ENCODE results near the gene DLG2.
"Not testable (repeated sequence)": the region's sequence is repeated elsewhere in the genome, so short reads cannot be mapped to it uniquely, and the experiment has no call there.

DLG2 gene

DNA sequence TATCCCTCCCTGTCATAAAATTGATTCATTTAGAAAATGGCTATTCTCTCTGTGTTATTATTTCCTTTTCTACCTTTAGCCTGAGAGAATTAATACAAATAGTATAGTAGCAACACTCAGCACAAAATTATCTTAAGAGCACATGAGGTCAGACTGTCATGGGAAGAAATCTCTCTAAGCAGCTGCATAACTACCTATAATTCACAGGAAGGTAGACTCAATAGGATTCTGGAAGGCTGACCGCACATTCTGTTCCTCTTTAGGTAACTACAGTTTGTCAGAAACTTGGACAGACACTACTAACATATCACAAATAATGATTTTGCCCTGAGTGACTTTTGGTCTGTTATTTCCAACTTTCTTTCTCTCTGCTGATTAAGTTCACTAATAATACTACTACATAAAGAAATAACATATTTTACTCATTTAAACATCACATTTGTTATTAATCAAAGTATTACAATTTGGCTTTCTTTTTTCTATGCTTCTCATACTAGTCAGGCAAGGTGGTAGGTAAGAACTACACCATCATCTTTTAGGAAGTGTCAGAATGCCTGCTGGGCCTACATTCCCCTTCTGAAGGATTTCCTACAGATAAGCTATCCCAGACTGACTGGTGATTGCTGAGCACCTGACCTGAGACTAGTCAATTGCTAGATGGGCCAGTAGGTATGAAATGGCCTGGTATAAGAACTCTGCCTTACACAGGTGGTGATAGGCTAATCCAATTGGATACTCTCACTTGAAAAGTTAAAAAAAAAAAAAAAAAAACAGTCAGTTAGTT lies 325.1 kb downstream of the DLG2 start:
- no peak for DNase-seq

- DNase-seq: no peak
Observed at GRCh38 chr11:85299258-85299942, 327.7 kb downstream of the DLG2 start.

- no peak for DNase-seq
Observed at GRCh38 chr11:85295694-85296271, 331.4 kb downstream of the DLG2 start.

GRCh38 chr11:85281550-85281949 lies 345.6 kb downstream of the DLG2 start:
- DNase-seq: no peak

GRCh38 chr11:85279267-85279666 lies 347.9 kb downstream of the DLG2 start:
- DNase-seq: no peak

- DNase-seq: no peak
Observed at GRCh38 chr11:85277693-85278092, 349.5 kb downstream of the DLG2 start.

- DNase-seq: no peak
Observed at GRCh38 chr11:85276332-85276731, 350.8 kb downstream of the DLG2 start.

DNA sequence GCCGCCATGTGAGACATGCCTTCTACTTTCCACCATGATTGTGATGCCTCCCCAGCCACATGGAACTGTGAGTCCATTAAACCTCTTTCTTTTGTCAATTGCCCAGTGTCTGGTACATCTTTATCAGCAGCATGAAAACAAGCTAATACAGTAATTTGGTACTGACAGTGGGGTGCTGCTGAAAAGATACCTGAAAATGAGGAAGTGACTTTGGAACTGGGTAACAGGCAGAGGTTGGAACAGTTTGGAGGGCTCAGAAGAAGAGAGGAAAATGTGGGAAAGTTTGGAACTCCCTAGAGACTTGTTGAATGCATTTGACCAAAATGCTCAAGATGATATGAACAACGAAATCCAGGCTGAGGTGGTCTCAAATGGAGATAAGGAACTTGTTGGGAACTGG lies 356.8 kb downstream of the DLG2 start:
- DNase-seq: not testable (repeated sequence)

DNA sequence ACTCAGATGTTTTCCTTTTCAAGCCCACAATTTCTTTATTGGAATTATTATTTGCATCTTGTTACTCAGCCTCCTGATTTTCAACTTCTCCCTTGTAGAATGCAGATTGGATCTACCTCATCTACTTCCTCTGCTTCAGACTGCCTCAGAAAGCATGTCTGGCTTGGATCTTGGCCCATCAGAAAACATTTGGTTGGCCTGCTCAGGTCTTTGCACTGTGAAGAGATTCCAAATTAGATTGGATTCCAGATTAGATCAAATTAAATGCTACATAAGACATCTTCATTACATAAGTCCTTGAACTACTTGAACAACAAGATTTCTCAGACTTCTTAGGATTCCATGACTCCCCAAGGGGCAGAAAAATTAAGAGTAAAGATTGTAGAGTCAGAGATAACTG lies 358.0 kb downstream of the DLG2 start:
- DNase-seq: no peak

DNA sequence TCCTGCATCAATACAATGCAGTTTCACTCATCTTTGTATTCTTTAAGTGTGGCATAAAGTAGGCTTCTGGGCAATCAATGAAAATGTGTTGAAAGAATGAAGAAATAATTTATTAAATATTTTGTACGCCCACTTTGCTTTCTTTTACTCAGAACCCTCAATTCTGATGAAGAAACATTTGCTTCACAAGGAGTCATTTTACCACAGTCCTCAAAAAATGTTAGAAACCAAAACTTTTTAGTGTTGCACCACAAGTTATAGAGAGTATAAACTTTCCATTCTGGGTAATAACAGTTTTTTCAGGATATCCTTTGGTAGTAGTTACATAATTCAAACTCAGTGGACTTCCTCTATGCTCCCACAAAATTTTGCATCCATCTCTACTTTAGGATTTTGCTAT lies 360.5 kb downstream of the DLG2 start:
- DNase-seq: no peak

DNA sequence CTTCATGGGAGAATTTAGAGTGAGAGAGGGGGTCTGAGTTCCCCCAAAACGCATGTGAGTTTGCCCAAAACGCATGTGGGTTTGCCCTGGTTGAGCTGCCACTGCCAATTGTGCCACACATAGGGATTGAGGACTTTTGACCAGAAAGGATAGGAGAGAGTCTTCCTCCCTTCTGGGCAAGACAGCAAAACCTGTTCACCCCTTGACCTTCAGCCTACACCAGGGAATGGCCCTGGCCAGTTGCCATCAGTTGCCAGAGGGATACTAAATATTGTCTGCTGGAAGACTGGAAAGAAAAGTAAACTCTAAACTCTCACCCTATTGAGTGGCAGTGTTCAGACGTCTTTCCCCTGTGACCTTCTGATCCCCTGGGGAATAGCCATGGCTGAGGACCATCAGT lies 363.8 kb downstream of the DLG2 start:
- no peak for DNase-seq

- no peak for DNase-seq
Observed at GRCh38 chr11:85257837-85258236, 369.3 kb downstream of the DLG2 start.

GRCh38 chr11:85256433-85256832 lies 370.7 kb downstream of the DLG2 start:
- DNase-seq: no peak

DNA sequence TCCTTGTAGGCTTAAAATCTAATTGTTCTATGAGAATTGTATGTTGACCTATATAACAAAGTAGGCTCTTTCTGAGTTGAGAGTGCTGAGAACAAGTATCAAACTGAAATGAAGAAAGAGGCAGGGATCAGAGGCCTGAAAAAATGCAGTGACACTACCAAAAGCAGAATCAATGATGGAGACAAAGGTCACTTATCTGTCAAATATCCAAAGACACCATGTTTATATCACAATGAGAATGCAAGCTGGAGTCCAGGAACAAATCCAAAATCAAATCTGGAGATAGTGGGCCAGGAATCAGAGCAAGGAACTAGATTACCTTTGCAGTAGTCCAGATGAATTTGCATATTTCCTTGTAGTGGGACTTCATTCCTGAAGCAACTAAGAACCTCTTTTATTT lies 377.7 kb downstream of the DLG2 start:
- no peak for DNase-seq

GRCh38 chr11:85247797-85248196 lies 379.3 kb downstream of the DLG2 start:
- DNase-seq: no peak

DNA sequence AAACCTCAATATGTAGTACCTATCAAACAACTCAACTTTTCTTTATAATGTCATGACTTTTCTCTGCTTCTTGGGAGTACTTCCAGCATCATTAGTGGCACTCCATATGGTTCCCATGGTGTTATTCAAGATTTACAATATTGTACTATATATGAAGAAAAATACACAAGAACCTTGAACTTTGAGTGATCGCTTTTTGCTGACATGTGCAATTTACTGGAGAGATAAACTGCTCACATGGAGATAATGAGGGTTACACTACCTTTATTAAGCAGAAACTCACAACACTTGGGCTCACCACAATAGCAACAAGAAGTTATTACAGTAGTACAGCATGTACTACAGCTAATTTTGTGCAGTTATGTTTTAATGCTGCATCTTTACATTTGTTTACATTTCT lies 388.2 kb downstream of the DLG2 start:
- no peak for DNase-seq

GRCh38 chr11:85238038-85238437 lies 389.1 kb downstream of the DLG2 start:
- DNase-seq: not testable (repeated sequence)

- no peak for DNase-seq
Observed at GRCh38 chr11:85236211-85236610, 390.9 kb downstream of the DLG2 start.

GRCh38 chr11:85232559-85232958 lies 394.6 kb downstream of the DLG2 start:
- no peak for DNase-seq

DNA sequence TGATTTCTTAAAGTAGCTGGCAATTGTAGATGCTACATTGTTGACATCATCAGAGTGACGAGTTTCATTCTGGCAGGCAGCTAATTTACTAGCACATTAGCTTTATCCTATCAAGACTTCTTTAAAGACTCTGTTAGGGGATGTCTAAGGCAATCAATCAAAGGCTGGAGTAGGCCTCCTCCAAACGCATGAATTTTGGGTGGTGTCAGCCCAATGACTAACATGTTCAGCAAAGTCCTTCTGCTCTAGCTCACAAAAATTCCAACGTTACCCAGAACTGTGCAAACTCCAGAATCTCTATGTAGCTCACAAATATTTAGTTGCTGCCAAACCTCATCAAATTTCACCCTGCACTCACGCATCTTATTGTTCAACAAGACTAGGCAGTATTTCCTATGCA lies 395.6 kb downstream of the DLG2 start:
- no peak for DNase-seq

DNA sequence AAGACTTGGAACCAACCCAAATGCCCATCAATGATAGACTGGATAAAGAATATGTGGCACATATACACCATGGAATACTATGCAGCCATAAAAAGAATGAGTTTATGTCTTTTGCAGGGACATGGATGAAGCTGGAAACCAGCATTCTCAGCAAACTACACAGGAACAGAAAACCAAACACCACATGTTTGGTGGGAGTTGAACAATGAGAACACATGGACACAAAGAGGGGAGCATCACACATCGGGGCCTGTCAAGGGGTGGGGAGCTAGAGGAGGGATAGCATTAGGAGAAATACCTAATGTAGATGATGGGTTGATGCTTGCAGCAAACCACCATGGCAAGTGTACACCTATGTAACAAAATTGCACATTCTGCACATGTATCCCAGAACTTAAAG lies 397.4 kb downstream of the DLG2 start:
- not testable (repeated sequence) for DNase-seq

DNA sequence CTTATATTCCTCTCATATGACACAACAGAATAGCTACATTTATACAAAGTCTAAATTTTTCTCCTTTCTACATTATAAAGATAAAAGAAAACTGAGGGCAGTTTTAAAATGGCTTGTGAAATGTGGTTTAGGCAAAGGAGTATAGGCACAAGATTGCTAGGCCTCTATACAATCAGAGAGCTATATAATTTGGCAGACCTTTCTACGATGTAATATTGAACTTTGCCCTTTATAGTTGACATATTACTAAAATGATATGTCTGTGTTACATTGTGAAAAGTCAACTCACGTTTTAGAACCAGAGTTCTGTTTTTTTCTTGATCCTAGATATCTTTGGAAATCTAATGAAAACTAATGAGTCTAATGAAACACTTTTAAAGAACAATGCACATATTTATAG lies 430.2 kb downstream of the DLG2 start:
- DNase-seq: no peak

DNA sequence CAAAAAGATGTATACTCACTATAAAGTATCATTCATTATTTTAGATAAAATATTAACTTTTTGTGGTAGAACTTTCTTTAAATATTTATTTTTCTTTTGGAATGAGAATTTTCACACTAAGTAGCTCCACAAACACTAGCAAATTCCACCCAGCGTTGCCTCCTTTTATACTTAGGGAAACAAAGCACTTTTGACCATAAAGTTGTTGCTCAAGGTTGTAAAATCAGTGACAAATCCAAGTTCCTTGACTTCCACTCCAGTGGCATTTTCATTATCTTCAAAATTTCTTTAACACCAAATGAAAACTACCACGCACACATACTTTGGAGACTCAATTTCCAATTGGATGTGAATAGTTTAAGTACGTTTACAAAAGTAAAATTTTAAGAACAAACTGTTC lies 431.2 kb downstream of the DLG2 start:
- DNase-seq: no peak

DNA sequence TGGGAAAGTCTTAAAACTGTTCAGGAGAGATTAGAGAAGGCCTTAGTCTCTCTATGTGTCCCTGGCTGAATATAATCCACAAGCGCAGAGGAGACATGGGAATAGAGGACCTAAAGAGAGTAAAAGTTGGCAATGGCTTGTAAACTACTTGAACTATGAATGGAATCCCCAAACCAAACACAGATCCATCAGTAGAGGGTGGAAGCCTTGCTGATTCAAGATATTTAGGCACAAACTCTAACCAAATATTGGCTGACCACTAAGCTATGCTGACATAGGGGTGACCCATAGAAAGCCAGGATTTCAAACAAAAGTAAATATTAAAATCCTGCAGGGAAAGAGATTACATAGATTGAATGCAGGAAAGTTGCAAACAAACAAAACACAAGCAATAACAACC lies 439.2 kb downstream of the DLG2 start:
- DNase-seq: no peak

All from T1000 (cell line).